GM12878 (cell line): ENCODE measurements around the gene PITPNC1.

Source experiments
- CHD2 ChIP-seq: IDR thresholded peaks from 2 replicates; pipeline ENCODE4 v1.6.1; 2011; ENCODE audit warnings: low read depth, low read length, improper control_type of control experiment, borderline replicate concordance
- EP300 ChIP-seq, 2 experiments: fragments of 150-350 bp in 1 of 2; IDR thresholded peaks; 2 replicates each; pipeline ENCODE4 v1.6.1; 2011 to 2012; ENCODE audit warnings: low read depth in 2 of 2, low read length in 2 of 2, borderline replicate concordance in 1 of 2, improper control_type of control experiment in 1 of 2, inconsistent platforms in 1 of 2; ENCODE audit not compliant: control insufficient read depth in 1 of 2
- EZH2 ChIP-seq: IDR thresholded peaks from 2 replicates; pipeline ENCODE4 v1.6.1; 2012; ENCODE audit warnings: low read depth, mild to moderate bottlenecking, control low read depth, inconsistent platforms, low read length, borderline replicate concordance; ENCODE audit not compliant: control insufficient read depth
- NR2C1 ChIP-seq: fragments of 450-650 bp; IDR thresholded peaks from 2 replicates; pipeline ENCODE4 v1.6.1; 2017; ENCODE audit warnings: antibody characterized with exemption, mild to moderate bottlenecking, moderate library complexity
- POLR2A ChIP-seq: IDR thresholded peaks from 2 replicates; pipeline ENCODE4 v1.6.1; 2011; ENCODE audit warnings: low read depth, mild to moderate bottlenecking, low read length
- YY1 ChIP-seq: IDR thresholded peaks from 2 replicates; pipeline ENCODE4 v1.6.1; 2011; ENCODE audit warnings: low read depth, mild to moderate bottlenecking, low read length
- ZNF217 ChIP-seq: fragments of 450-650 bp; IDR thresholded peaks from 2 replicates; pipeline ENCODE4 v1.6.1; 2017; ENCODE audit warnings: antibody characterized with exemption, mild to moderate bottlenecking
- TF ChIP-seq, protein P1 (sequence below), 3 experiments: IDR thresholded peaks in 2 of 3; conservative IDR thresholded peaks in 1 of 3; 2 replicates each; pipeline ENCODE4 v1.5.1; 2011; ENCODE audit warnings: low read depth in 3 of 3, low read length in 3 of 3, mild to moderate bottlenecking in 3 of 3, control low read depth in 2 of 3, moderate library complexity in 2 of 3, inconsistent platforms in 1 of 3, mixed read lengths in 1 of 3; ENCODE audit not compliant: control insufficient read depth in 2 of 3, insufficient read depth in 1 of 3; ENCODE audit errors: extremely low read depth in 1 of 3

DNA sequence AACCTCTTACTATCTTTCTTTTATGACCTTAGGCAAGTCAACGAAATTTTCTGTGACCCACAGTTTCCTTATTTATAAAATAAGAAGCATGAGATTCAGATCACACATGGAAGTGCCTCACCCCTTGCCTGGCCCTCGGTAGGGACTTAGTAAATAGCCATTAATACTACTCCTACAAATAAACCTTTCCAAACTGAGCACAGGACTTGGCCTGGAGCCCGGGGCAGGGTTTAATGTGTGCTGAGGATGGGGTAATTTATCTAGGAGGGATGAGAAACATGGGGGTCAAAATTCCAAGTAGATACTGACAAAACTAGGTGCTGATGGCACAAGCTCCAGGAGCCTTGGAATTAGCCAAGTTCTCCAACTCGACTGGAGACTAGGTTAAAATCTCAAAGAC, 35.0 kb downstream of the PITPNC1 start:
- TF ChIP-seq CHD2: no peak
- TF ChIP-seq POLR2A: no peak
- TF ChIP-seq EZH2: no peak
- no peak for TF ChIP-seq EP300 (IDR thresholded peaks at IDR 0.05; ENCODE audit: borderline replicate concordance in 1 of 2, control insufficient read depth in 1 of 2, low read depth in 2 of 2, low read length in 2 of 2)
- TF ChIP-seq YY1: no peak
- TF ChIP-seq ZNF217: no peak
- TF ChIP-seq NR2C1: no peak
- TF ChIP-seq, protein P1, sequence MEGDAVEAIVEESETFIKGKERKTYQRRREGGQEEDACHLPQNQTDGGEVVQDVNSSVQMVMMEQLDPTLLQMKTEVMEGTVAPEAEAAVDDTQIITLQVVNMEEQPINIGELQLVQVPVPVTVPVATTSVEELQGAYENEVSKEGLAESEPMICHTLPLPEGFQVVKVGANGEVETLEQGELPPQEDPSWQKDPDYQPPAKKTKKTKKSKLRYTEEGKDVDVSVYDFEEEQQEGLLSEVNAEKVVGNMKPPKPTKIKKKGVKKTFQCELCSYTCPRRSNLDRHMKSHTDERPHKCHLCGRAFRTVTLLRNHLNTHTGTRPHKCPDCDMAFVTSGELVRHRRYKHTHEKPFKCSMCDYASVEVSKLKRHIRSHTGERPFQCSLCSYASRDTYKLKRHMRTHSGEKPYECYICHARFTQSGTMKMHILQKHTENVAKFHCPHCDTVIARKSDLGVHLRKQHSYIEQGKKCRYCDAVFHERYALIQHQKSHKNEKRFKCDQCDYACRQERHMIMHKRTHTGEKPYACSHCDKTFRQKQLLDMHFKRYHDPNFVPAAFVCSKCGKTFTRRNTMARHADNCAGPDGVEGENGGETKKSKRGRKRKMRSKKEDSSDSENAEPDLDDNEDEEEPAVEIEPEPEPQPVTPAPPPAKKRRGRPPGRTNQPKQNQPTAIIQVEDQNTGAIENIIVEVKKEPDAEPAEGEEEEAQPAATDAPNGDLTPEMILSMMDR (IDR thresholded peaks at IDR 0.05 in 2 of 3, conservative IDR thresholded peaks at IDR 0.05 in 1 of 3; ENCODE audit: control insufficient read depth in 2 of 3, extremely low read depth in 1 of 3, insufficient read depth in 1 of 3, low read depth in 3 of 3, low read length in 3 of 3): no peak
